ENCODE results near the gene ITGA11.

Gene ITGA11

DNA sequence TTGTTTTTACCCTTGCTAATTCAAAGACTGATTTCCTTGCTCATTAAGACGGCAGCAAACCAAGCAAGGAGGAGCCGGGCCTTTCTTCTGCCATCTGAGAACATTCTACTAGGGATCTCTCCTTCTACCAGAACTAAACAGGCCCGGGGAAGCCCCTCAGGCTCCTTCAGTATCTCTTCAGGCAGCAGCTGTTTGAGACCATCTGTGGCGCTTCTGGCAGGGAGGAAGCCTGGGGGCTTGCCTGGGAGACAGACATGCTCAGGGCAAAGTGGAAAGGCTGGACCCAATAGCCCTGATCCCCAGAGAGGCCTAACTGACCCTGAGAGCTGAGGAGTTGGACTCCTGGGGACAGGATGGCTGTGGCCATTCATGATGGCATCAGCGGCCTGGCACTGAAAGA, 86.5 kb downstream of the ITGA11 start:
- peak; percentile 22 for DNase-seq

DNA sequence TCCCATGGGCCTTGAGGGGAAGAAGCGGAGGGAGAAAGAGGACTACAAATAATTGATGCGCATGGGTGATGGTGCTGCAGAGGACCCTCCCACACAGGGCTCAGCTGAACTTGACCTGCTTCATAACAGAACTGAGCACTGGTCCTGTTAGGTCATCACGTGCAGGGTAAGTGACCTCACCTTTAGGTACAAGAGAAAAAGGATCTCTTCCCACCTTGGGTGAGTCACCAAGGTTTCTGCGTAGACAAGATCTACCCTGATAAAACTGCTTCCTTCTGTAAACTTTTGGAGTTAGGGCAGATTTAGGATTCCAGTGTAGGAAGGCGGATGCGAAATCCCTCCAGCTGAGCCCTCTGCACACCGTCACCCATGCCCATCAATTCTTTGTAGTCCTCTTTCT, 87.4 kb downstream of the ITGA11 start:
- no peak for DNase-seq

DNA sequence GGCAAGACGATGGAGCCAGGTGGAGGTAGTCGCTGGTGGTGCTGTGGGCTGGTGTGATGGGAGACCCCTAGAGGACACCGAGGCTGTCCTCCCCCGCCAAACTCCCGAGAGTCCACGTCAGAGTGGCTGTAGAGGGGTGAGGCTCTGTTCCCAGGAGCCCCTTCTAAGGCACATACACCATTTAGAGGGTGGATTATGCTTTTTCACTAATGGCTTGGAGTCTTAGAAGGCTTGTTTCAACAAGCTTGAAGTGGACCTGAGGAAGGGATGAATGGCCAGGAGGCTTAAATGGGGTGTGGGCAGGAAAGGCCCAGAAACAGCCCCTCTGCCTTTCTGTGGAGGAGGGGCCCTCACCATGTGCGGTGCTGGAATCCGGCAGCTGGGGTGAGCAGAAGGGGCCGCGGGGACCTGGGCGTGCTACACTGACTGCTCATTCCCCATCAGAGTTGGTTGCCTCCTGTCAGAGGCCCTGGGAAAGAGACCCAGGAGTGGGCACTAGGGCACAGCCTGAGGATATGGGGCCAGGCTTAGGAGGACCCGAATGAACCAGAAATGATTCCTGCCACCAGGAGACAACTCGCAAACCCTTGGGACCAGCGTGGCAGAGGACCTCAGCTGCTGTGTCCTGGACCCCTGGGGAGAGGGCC, 88.3 kb downstream of the ITGA11 start:
- no peak for DNase-seq

DNA sequence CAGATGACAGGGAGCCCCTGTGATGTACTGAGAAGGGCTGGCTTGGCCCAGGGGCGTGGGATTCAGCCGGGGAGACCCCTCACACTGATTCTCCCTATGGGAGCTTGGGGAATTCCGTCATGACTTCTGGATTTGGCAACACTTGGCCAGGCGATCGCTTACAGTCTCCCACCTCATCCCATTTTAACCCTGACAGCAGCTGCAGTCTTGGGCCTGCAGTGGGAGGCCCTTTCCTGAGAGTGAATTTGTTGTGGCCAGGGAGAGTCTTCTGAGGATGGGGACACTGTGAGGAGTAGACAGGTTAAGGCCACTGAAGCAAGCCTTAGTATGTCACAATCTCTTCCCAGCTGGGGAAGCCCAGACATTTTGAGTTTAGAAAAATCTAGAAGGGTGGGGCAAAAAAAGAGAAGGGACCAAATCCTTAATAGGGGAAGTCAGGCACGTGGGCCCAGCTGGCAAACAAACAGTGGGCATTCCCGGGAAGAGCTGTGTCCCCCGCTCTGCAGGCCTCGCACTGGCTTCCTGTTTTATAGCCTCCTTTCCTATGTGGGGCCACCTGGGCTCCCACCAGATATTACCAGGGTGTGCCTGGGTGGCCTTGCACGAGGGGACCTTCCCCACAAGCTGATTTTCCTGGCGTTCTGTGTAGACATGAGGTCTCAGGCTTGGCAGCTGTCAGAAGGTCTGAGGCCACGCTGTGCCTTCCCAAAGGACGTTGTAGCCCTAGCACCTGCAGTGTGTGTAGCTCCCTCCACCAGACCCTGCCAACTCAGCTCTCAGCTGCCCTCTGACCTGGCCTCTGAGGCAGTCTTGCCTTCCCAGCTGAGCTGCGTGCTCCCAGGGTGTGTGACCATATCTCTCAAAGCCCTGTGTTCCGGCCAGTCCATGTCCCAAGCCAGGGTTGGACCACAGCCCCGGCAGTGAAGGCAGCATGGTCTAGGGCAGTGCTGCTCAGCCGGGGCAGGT, 89.9 kb downstream of the ITGA11 start:
- DNase-seq, result no peak

DNA sequence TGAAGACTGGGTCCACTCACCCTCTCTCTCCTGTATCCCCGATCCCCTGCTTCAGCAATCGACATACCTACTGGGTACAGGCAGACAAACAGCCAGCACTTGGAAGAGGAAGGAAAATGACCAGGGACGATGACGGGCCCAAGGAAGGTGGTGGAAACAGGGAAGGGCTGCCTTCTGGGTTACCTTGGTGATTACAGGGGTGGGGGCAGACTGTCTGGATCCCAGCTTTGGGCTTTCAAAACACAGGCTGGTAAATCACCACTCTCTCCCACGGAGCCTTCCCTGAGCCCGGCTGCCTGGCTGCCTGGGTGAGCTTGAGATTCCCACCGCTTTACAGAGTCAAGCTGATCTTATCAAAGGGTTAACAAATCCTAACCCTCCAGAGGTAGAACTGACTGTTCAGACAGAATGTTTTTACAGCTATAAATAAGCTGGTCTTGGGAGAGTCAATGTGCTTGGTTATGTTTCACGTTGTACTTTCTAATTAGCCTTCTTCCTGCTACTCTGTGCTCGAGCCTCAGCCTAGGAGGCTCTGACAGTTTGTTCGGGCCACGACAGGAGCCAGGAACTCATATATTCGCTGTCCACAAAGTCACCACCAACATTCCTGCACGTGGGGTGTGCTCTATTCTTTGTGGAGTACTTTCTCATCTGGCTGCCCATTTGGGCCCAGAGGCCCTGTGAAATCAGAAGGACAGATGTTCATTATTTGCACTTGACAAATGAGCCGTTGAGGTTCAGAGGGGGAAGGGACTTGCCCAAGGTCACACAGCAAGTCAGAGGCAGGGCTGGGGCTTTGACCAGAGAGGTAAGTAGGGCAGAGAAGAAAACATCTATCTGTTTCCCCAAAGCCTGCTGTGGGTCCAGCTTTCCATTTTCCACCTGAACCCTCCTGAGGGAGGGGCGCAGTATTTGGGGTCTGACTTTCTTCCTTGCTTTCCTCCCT, 91.0 kb downstream of the ITGA11 start:
- DNase-seq, result no peak

DNA sequence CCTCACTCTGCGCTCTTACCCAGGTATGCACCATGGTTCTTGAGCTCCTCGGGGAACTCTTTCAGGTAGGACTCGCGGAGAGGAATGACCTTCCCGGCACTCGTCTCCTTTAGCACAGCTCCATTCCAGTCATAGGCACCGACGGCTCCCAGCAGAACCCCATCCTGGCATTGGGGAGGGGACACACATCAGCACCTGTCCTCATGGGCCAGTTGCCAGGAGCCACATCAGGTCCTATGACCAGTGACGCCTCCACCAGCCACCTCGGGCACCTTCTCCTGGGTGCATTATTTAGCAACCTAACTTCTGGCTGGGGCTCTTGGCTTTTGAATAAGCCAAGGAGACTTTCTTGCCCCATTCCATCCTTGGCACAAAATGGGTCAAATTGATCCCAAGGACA, 92.5 kb downstream of the ITGA11 start:
- DNase-seq, result no peak

DNA sequence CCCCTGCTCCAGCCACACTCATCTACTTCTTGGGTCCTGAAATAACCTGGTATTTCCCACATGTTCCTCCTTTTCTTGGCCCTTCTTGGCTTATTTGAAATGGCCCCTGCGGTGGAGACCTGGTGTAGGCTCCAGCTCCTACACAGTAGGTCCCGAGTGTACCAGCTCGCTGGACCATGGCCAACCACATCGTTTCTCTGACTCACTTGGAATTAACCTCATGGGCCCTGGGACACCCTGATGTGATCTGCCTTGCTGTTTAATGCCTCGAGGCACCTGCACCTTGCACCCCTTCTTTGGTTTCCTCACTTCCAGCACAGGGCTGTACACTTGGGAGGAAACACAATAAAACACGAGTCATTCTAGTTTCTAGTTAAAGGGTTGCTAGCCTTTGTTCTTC, 94.1 kb downstream of the ITGA11 start:
- DNase-seq, result no peak

DNA sequence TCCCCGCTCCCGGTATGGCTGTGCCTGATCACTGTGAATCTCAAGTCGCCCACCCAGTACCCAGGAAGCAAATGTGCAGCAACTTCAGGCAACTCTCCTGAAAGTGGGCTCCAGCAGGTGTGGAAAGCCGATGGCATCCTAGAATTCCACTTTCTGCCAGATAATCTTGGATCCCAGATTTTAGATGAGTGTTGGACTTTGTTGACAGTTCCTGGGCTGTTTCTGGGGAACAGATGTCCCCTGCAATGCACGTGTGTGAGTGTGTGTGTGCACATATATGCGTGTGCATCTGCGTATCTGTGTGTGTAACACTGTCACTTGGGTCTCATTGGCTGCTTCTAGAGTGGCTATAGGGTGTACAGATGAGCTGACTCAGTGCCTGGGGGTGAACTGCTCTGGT, 95.4 kb downstream of the ITGA11 start:
- no peak for DNase-seq

DNA sequence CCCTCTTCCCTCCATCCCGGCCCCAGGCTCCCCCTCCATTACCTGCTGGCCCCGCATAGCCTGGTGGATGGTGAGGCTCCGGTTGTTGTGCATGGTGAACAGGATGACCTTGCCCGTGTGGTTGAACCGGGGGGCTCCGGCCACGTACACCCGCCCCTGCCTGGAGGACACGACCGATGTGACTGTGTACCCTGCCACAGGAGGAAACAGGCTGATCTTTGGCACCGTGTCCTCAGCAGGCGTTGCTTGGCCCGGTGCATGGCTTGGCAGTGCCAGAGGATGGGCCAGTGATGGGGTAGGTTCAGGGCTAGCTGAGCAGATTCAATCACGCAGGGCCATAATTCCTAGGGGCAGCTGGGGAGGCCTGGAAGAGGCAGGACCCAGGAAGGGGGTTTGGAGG, 96.3 kb downstream of the ITGA11 start:
- no peak for DNase-seq

DNA sequence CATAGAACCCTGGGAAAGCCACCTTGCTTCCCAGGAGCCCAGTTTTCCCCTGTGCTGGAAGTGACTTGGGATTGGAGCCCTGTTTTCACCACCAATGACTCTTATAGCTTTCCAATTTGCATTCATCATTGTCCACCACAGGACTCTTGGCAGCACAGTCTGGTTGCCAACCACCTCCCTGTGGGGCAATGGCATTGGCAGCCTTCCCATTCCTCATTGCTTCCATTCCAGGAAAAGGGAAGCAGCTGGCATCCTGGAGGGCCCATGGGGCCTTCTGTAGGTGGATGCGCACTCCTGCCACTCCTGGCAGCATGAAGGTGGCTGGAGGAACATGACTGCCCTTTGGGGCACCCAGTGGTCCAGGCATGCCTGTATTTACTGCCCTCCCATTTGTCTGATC, 96.7 kb downstream of the ITGA11 start:
- peak; percentile 70 for DNase-seq

DNA sequence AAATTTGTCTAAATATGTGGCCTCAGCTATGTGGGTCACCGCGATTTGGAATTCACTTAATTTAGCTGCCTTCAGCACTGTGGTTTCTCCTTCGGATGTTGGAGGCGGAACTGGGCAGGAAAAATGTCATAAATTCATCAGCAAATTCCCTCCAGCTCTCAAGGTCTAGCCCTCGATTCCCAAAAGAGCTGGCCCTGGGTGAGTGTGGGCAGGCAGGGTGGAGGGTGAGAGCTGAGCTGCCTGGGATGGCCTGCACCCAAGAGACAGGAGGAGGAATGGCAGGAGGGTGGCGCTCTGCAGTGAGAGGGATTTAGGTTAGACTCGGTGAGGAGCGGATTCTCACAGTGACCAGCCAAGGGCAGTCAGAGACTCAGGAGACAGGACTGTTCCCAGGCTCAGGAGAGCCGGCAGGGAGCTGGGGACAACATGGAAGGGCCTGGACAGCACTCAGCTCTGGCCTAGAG, 97.3 kb downstream of the ITGA11 start:
- DNase-seq, result no peak

DNA sequence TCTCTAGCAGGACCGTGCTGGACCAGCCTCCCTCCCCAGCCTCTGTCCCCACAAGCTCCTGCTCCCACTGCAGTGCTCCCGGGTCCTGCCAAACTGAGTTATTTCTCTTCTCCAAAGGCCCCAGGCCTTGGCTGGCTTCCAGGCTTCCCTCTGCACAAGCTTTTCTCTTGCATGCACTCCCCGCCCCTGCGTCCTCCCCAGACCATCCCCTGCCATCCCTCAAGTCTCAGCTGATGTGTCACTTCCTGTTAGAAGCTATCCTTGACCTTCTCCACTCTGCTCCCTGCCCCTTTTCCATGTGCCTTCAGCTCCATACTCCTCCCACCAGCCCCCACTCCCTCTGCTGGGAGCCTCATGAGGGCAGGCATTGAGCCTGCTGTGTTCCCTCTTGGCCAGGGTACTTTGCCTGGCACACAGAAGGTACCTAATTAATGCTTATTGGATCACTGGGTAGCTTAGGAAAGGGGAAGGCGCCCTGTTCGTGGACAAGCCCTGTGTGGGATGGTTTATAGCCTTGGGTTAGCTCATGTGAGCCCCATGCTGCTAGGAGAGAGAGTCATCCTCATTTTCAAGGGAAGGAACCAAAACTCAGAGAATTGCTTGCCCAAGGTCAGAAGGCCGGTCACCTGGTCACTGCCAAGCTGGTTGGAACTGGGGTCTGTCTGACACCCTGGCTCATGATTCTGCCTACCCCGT, 98.0 kb downstream of the ITGA11 start:
- no peak for DNase-seq

DNA sequence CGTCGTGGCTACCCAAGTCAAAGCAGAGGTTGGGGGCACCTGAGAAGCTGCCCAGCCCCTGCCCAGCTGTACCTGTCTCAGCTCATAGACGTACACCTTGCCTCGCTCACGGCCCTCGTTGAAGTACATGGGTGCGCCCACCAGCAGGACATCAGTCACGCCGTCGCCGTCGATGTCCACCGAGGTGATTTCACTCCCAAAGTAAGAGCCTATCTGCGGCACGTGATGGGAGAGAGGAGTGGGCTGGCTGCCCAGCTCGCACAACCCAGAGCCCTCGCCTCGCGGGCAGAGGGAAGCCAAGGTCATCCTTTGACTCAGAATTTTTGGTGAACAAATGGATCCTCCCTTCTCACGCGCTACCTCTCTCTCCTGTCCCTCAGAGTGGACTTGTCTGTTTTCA, 99.7 kb downstream of the ITGA11 start:
- DNase-seq, result no peak

DNA sequence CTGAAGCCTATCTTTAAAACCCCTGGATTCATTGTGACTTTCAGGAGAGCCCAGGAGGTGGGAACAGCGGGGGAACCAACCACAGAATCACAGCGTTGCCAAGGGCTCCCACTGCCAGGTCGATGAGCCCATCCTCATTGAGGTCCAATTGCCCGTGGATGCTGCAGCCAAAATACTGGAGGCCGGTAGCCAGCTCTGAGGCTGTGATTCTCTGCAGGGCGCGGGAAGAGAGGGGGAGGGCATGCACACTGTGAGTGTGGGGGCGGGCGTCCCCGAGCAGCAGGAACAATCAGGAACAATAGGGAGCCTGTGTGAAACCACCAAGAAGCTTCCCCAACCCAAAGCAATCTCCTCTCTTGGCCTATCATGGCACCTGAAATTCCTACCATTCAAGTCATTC, 101.1 kb downstream of the ITGA11 start:
- no peak for DNase-seq

DNA sequence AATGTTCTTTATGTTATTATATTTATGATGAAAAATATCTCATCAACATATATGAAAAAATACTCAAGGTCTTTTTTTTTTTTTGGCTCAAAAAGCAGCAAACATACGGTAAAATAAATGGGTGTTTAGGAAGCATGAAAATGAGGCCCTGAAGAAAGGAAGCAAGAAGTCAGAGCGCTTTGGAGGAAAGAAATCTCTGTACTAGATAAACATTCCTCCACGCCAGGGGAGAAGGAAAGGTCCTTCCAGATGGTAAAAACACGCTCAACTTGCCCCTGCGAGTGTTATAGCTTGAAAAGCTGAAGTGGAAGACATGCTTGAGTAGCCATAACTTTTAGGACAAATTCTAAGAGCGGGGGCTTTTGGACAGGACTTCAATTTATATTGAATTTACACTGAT, 101.5 kb downstream of the ITGA11 start:
- DNase-seq, result peak; percentile 17

DNA sequence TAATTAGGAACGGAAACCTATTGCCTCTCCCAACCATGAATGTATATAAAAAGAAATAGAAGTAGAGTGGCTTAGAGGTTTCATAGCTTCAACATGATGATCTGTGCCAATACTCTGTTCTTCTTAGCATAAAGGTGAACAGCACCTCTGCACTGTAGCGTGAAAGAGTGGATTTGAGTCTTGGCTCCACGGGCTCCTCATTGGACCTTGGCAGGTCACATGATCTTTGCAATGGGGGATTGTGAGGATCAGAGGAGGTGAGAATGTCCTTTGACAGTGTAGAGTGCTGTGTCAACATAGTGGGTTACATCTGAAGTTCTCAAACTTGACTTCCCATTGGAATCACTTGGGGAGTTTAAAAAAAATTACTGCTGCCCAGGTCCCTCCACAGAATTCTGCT, 103.0 kb downstream of the ITGA11 start:
- no peak for DNase-seq

DNA sequence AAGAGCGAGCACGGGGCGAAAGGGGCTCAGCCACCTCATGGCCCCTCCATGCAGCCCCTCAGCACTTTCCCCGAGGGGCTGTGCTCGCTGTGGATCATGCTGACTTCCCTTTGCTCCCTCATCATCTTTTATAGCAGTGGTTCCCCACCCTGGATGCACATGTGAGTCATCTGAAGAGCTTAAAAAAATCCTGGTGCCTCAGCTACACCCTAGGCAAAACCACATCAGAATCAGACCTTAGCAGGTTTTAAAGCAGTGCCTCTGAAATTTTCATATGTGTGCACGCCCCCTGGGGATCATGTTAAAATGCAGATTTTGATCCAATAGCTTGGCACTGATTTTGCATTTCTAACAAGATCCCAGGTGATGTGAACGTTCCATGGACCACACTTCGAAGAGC, 103.5 kb downstream of the ITGA11 start:
- DNase-seq, result no peak

DNA sequence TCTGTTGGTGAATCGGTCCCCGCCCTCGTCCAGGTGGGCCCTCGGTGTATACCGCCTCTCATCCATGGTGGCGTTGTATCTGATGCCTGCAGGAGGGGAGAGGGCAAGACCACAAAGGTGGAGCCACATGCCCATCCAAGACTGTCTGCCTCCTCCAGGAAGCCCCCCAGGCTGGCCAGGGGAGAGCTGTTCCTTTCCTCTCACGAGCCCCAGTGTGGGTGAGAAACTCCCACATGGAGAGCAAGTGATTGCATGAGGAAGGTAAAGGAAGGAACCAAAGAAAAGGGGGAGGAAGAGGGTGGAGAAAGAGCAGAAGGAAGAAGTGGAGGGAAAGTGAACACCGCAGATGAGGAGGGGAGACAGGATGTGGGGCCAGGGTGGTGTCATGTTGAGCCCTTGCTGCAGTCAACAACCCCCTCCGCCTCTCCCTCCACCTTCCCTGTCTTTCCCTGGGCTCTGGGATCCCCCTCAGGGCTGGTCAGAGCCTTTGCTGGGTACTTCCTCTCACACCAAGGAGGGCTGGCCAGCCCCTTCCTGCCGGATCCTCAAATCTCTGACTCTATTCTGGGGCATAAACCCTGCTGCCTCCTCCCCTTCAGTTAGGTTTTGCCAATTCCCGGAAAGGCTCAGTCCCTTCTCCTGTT, 105.1 kb downstream of the ITGA11 start:
- DNase-seq, result no peak

DNA sequence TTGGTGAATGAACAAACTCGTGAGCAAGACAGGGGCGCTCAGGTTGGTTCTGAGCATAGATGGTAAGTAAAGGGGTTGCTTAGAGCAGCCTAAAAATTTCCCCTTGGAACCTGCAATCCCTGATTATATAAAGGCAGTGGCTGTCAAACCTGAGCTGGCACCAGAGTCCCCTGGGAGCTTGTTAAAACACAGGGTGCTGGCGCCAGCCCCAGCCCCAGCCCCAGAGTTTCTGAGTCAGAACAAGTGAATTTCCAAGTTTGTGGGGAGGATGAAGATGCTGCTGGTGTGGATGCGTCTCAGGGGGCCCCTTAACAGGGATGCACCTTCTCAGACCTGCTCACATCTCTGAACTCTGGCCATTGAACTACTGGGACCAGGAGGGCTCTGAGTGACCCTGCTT, 106.2 kb downstream of the ITGA11 start:
- no peak for DNase-seq

DNA sequence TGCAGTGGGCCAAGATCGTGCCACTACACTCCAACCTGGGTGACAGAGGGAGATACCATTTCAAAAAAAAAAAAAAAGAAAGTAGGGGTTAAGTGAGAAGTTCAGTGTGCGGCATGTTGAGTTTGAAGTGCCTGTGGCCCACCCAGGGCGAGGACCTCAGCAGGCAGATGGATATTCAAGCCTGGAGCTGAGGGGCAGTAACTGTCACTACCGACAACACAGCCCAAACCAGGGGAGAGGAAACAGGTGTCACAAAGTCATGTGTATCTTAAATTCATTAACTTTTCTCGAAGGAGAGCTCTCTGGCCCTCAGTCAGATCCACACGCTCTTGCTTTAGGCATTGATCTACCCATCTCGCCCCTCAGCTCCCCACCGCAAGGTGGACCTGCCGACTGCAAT, 109.2 kb downstream of the ITGA11 start:
- DNase-seq, result no peak

DNA sequence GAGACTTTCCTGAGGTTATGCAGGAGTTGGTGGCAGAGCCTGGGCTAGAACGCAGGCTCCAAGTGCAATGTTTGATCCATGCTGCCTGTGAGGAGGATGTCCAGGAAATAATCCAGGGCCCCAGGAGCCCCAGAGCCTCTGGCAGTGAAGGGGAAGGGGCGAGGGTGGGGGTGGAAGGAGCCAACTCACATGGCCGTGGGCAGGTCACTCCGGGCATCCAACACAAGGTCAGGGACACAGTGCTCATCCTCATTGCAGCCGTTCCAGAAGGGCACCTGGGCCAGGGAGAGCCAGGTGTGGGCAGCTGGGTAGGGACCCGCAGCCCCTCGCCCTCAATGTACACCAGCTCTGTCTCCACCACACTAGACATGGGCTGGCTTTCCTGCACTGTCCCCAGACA, 110.7 kb downstream of the ITGA11 start:
- DNase-seq, result no peak

DNA sequence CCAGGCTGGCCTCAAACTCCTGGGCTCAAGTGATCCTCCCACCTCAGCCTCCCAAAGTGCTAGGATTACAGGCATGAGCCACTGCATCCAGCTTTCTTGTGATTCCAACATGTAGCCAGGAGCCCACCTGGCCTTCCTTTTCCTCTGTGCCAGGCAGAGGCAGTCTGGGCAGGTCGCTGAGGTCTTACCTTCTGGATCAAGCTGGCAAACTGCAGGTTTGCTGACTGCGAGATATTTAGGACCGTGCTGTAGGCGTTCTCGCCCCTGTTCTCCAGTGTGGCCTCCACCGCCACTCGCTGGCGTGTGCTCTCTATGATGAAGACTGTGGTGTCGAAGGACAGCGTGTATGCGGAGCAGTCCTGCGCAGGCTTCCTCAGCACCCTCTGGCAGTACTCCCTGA, 112.0 kb downstream of the ITGA11 start:
- no peak for DNase-seq
